ENCODE data around the gene C1orf232.

C1orf232 gene

DNA sequence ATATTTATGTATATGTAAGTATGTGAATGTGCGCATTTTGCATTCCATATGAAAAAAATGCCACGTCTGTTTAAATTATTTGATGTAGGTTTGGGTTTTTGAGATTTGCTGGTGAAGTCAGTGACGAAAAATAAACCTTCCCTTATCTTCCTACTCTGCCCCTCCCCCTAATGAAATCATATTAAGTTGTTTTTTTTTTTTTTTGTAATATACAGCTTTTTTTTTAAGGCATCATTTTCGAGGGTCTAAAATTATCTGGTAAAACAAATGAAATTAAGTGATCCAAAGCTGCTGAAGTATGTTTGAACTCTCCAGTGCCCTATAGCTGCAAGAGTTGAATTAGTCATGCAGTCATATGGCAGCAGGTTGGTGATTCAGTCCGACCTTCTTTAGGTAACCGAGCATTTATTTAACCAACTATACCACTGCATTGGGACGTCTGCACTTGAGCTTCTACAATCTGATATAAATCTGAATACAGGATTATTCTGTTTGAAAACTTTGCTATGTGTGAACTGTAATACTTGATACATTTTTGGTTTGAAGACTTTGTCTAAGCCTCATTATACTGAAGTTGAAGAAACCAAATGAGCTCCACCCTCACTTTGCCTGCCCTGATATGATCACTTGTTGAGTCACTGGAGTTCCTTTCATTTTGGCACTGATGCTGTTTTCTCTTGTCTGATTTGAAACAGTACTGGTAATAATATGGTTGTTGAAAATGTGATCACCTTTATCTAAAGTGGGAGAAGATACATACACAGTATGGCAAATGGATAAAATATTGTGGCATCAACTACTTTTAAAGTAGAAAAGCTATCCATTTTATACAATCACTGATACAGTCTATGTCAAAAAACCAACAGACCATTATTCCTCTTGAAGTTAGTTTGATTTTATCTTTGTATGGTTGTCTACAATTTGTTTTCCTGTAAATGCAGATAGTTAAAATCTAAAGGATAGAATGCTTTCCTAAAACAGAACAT, 45.5 kb downstream of the C1orf232 start:
- no peak for DNase-seq

GRCh38 chr1:26121854-26122773, 46.6 kb downstream of the C1orf232 start:
- DNase-seq: no peak

DNA sequence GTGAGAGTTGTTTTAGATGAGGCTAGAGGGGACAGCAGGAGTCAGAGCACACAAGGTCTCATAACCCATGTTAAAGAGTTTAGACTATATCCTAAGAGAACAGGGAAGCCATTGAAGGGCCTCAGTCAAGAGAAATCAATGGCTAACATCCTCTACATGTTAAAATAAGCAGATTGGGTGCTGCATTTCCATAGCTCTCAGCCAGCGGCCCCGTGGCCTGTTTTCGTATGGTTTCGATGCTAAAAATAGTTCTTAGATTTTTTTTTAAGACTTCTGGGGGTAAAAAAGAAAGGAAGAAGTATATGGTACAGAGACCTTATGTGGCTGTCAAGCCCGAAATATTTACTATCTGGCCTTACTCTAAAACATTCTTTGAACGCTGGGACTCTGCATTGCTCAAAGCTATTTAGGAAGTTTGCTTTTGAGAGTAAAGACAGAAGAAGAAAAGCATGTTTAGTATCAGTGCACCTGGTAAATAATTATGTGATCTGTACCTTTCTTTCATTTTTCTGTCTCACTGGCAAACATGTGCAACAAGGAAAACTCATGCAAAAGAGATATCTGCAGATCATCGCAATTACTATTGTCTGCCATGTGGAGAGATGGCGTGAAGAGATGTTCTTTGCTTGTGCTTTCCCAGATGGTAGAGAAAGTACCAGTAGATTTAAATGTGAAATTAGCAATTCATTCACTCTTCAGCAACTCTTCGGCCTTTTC, 48.7 kb downstream of the C1orf232 start:
- DNase-seq: no peak

DNA sequence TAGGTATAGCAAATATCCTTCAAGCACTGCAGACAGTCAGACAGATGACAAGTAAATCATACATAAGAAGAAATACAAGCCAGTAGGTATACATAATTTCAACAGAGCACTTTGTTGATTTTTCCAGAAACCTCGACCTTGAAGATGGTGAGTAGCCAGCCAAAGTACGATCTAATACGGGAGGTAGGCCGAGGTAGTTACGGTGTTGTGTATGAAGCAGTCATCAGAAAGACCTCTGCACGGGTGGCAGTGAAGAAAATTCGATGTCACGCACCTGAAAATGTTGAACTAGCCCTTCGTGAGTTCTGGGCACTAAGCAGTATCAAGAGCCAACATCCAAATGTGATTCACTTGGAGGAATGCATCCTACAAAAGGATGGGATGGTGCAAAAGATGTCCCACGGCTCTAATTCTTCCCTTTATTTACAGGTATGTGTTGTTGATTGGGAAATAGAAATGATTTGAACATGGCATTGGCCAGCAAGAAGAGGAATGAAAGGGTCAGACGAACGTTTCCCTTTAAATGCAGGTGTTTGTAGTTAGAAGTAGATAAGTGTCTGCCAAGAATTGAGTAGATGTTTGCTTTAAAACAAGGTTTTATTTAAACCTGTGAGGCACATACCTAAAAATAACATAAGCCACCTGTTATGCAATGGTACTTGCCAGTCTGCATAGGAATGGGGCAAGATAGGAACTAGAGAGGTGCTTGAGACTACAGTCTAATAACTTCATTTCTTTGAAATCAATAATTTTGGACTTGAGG, 54.4 kb downstream of the C1orf232 start:
- no peak for DNase-seq
